HG03558 (cell line): ENCODE results near the gene BOLA2B.
"Not testable (repeated sequence)": the region's sequence is repeated elsewhere in the genome, so short reads cannot be mapped to it uniquely, and the experiment has no call there.

Experiments used
- ATAC-seq: cut with Tn5 transposase; IDR thresholded peaks from one replicate; pipeline ENCODE4 v1.9.1; 2021; ENCODE audit warnings: moderate number of reproducible peaks; ENCODE audit not compliant: unreplicated experiment; ENCODE audit errors: extremely low read depth

Gene BOLA2B

DNA sequence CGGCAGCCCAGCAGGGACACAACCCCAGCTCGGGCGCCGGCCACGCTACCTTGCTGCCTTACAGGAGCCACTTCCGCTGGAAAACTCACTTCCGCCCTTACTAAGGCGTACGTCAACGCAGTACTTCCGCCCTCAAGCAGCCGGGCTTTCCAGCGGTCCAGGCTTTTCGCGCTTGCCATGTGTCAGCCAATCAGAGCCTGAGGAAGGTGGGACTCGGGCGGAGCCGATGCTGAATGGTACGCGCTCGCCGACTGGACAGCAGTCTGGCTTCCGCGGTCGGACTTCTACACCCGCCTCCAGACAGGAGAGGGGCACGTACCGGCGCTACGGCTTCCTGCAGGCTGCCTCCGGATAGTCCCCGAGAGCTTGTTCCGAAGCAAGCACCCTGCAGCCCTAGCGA is at the start of gene BOLA2B, which contains the start of gene SLX1A:
Gene BOLA2B (minus strand): TSS at position 52 of the 400 bp plus-strand sequence. CDS start 71 bp downstream, outside the sequence.
Gene SLX1A (plus strand): TSS at position 261 of the 400 bp plus-strand sequence. CDS start 210 bp downstream, outside the sequence.
- ATAC-seq: peak; percentile 76

DNA sequence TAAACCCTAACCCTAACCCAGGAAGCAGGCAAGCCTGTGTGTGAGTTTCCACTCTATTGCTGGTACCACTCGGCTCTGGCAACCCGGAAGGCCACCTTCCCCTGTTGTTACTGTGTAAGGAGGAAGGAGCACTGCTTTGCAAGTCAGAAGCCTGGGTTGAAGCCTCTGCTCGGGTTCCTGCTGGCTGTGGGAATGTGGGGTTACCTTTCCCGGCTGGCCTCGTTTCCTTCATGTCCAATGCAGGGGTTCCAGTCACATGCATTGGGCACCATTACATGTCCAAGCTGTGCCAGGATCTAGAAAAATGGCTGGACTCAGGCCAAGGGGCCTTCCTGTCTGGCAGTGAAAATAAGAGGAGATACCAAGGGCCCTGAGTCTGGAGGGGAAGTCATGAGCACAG is 23.6 kb upstream of the BOLA2B start:
- not testable (repeated sequence) for ATAC-seq

DNA sequence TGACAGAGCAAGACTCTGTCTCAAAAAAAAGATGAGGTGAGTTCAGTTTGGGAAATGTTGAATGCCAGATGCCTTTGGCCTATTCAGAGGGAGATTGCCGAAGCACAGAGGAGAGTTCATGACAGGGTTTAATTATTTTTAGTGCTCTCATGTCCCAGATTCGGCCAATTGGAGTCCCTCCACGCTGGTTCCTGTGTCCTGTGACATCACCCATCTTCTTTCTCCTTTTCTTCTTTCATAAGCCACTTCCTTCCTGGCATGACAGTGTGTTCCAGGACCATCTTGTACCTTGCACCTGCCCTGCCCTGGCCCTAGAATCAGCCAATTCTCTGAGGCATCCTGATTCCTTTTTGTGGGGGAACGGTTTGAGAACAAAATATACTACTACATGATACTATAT is 17.9 kb upstream of the BOLA2B start:
- not testable (repeated sequence) for ATAC-seq

DNA sequence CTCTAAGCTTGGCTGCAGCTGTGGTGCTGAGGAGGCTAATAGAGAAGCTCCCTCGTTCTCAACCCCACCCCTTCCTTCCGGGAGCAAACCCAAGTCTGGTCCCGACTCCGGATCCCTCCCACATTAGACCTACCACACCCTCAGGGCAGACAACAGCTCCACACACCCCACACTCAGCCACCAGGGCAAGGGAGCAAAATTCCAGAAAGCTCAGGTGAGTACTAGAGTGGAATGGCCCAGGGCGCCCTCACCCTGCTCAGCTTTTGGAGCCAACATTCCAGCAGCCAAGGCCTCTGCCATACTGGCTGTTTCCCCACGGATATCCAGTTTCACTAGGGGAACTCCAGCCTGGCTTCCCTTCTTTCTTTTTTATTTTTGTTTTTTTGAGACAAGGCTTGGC is 15.6 kb upstream of the BOLA2B start:
- ATAC-seq: not testable (repeated sequence)

DNA sequence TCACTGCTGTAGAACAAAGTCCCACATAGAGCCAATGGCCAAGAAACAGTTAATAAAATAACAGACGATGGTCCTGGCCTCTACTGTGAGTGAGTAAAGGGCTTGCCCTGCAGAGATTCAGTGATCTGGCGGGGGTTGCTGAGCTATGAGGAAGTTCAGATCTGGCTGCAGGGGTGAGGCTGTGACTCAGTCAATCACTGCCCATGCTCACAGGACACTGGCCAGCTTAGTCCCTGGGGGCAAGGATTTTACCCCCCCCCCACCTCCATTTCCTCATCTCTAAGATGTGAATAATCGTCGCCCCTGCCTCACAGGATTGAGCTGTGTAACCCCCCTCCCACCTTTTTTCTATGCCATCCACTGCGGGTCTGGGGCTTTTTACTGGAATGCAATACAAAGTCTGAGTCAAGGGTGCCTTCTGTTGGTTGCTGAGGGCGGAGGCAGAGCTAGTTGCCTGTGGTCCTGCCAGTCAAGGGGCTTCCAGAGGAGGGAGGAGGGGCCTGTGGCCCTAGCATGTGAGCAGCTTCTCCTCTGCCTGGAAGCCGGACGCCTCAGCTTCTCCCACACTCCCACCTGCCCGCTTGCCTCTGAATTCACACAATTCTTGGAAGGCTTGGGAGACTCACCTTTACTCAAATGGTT is 13.7 kb upstream of the BOLA2B start:
- not testable (repeated sequence) for ATAC-seq

DNA sequence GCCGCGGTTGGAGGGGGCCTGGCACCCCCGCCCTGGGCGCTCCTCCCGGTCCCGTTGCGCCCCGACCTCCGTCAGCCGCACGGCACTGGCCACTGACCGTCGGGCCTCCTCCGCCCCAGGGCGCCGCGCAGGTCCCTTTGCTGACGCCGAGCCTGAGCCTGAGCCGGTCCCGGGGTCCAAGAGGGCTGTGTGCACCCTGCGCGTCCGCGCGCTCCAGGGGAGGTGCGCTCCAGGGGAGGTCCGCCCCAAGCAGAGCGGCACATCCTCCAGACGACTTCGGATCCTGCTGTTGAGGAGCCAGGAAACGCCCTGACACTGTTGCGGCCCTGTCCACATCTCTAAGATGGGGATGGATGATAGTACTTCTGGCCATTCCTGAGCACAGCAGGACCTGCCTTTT is 12.8 kb upstream of the BOLA2B start:
- ATAC-seq: not testable (repeated sequence)

DNA sequence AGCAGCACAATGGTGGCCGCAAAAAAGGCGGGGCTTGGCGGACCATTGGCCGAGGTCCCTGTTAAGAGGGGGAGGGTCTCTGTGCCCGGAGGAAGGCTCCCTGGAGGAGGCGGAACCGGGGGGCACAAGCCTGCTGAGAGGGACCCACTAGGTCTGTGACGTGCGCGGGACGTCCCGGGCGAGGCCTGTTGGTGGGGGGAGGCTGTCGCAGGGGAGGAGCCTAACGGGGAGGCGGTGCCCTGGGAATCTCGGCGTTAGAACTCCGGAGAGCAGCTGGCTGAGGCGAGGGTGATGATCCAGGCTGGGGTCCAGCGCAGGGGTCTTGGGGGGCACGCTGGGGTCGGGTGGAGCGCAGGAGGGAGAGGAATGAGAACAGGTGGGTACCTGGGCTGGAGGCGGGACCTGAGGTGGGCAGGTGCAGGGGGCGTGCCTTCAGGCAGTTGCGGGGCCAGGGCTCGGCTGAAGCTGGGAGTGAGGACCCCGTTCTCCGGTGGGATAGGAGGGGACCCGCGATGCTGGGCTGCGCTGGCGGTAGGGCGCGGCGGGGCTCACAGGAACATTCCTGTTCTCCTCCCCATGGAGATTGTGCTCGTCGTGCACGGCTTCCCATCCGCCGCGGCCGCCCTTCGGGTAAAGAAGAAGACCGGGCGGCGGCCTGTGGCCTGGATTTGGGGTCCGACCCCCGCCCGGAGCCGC is 12.2 kb upstream of the BOLA2B start:
- ATAC-seq: not testable (repeated sequence)

DNA sequence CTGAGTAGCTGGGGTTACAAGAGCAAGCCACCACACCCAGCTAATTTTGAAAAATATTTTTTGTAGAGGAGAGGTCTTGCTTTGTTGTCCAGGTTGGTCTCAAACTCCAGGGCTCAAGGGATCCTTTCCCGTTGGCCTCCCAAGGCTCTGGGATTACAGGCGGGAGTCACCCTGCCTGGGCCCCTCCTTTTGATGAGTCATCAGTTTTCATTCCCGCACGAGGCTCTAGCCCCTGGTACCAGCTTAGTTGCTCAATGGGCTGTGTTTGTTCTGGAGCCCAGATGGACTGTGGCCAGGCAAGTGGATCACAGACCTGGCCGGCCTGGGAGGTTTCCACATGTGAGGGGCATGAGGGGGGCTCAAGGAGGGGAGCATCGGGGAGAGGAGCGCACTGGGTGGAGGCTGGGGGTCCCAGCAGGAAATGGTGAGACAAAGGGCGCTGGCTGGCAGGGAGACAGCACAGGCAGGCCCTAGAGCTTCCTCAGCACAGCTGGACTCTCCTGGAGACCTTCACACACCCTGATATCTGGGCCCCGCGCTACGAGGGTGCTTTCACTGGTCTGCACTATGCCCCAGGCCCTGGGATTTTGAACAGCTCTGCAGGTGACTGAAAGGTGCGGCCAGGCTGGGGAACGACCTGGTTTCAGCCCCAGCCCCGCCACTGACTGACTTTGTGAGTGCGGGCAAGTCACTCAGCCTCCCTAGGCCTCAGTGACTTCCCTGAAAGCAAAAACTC is 6.3 kb upstream of the BOLA2B start:
- ATAC-seq: not testable (repeated sequence)

DNA sequence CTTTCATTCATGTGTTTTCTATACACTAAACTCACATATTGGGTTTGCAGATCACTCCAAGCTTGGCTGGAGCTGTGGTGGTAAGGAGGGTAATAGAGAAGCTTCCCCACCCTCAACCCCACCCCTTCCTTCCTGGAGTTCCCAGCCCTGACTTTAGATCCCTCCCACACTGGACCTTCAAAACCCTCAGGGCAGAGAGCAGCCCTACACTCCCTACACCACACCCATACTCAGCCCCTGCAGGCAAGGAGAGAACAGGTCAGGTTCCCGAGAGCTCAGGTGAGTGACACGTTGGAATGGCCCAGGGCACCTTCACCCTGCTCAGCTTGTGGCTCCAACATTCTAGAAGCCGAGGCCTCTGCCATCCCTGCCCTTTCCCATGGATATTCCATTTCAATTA is 5.6 kb upstream of the BOLA2B start, which contains the start of gene SULT1A3:
Gene SULT1A3 (plus strand): TSS at position 207 of the 400 bp plus-strand sequence. CDS start 1,474 bp downstream, outside the sequence.
- ATAC-seq: not testable (repeated sequence)

DNA sequence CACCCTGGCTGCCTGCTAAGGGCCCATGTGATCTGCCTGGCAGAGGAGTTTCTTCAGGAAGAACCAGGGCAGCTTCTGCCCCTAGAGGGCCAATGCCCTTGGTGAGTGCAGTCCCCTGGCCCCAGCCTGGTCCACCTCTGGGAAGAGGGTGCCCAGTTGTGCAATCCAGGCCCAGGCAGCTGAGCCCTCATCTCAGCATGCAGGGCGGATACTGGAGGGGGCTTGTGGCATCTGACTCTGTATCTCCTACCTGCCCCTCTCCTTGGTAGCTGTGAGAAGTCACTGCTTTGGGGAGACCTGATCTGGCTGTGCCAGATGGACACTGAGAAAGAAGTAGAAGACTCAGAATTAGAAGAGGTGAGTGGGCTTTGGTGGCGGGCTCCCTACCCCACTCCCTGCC is 3.5 kb upstream of the BOLA2B start:
- not testable (repeated sequence) for ATAC-seq

DNA sequence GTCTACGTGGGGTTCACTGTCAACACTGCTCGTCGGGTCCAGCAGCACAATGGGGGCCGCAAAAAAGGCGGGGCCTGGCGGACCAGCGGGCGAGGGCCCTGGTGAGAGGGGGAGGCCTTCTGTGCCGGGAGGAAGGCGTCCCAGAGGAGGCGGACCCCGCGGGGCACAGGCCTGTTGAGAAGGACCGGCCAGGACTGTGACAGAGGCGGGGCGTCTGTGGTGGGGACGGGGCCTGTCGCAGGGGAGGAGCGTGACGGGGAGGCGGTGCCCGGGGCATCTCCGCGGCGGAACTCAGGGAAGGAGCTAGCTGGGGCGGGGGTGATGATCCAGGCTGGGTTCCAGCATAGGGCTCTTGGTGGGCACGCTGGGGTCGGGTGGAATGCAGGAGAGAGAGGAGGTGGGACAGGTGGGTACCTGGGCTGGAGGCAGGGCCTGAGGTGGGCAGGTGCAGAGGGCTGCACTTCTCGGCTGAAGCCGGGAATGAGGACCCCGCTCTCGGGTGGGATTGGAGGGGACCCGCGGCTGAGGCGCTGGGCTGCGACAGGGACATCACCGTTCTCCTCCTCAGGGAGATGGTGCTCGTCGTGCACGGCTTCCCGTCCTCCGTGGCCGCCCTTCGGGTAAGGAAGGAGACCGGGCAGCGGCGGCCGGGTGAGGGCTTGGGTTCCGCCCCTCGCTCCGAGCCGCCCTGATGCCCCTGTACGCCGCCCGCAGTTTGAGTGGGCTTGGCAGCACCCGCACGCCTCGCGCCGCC is 883 bp upstream of the BOLA2B start:
- peak; percentile 26 for ATAC-seq

DNA sequence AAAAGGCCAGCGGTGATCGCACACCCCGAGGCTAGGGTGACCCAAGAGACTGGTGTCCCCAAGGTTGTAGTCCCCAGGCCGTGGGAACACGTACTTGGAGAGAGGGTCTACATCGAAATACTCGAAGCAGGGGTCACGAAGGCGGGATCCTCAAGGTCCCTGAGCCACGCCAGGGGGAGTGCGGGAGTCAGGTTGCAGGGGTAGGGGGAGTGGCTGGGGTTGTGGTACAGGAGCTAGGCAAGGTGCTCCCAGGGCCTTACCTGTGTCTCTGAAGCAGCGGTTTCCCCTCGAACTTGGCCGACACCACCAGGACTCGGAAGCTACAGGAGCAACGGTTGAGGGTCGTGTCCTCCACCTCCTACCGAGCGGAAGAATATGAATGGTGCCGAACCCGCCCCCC is 368 bp downstream of the BOLA2B start:
- not testable (repeated sequence) for ATAC-seq

DNA sequence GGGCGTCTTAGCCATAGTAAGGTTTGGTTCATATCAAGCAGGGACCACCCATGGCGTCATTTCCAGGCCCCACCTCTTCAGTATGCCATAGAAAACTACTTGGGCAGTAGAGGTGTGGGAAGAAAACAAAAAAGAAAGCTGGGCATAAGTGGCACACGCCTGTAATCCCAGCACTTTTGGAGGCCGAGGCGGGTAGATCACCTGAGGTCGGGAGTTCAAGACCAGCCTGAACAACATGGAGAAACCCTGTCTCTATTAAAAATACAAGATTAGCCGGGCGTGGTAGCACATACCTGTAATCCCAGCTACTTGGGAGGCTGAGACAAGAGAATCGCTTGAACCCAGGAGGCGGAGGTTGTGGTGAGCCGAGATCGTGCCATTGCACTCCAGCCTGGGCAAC is 2.3 kb downstream of the BOLA2B start:
- ATAC-seq: not testable (repeated sequence)

DNA sequence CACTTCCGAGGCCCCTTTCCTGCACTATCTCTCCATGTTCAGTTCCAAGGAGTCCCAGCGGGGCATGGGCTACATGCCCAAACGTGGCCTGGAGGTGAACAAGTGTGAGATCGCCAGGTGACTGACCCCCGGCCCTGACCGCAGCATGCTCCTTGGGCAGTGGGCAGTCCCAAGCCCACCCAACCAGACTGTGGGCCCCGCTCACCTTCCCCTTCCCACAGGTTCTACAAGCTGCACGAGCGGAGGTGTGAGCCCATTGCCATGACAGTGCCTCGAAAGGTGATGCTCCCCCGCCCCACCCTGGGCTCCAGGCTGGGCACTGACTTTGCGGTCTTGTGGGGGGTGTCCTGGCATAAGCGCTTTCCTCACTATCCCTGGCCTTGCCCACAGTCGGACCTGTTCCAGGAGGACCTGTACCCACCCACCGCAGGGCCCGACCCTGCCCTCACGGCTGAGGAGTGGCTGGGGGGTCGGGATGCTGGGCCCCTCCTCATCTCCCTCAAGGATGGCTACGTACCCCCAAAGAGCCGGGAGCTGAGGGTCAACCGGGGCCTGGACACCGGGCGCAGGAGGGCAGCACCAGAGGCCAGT is 5.4 kb downstream of the BOLA2B start:
- ATAC-seq: no peak

DNA sequence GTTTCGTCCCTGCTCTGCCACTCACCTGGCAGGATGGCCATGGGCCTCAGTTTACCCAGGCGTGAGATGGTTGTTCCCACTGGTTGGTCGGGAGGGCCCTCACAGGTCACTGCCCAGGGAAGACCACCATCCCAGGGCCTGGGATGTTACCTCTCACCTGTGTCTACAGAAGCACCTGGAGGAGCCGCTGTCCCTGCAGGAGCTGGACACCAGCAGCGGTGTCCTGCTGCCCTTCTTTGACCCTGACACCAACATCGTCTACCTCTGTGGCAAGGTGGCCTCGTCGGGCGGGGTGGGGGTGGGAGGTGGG is 6.0 kb downstream of the BOLA2B start:
- ATAC-seq: no peak

DNA sequence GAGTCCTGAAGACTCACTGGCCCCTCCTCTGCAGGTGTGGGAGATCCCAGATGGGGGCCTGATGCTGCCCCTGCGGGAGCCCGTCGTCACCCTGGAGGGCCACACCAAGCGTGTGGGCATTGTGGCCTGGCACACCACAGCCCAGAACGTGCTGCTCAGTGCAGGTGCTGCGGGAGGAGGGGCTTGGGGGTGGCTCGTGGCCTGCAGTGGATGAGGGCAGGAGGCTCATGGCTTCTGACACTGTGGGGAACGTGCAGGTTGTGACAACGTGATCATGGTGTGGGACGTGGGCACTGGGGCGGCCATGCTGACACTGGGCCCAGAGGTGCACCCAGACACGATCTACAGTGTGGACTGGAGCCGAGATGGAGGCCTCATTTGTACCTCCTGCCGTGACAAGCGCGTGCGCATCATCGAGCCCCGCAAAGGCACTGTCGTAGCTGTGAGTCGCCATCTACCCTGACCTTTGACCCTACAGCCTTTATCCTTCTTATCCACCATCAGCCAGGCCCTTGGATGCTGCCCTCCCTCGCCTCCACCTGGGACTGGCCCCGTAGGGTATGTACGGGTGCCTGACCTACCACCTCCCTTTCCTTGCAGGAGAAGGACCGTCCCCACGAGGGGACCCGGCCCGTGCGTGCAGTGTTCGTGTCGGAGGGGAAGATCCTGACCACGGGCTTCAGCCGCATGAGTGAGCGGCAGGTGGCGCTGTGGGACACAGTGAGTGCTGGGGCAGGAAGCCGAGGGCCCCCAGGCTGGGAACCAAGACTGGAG is 6.5 kb downstream of the BOLA2B start:
- ATAC-seq: no peak

DNA sequence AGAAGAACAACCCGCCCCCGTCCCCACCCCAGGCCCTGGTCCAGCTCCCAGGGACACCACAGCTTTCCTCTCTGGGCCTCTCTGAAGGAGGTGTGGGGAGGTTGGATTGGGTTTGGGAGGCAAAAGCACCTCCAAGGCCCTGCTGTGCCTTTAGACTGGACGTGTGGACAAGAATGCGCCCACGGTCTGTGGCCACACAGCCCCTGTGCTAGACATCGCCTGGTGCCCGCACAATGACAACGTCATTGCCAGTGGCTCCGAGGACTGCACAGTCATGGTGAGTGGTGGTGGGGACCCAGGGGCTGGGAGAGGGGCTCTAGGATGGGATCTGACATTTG is 7.1 kb downstream of the BOLA2B start:
- ATAC-seq: no peak

DNA sequence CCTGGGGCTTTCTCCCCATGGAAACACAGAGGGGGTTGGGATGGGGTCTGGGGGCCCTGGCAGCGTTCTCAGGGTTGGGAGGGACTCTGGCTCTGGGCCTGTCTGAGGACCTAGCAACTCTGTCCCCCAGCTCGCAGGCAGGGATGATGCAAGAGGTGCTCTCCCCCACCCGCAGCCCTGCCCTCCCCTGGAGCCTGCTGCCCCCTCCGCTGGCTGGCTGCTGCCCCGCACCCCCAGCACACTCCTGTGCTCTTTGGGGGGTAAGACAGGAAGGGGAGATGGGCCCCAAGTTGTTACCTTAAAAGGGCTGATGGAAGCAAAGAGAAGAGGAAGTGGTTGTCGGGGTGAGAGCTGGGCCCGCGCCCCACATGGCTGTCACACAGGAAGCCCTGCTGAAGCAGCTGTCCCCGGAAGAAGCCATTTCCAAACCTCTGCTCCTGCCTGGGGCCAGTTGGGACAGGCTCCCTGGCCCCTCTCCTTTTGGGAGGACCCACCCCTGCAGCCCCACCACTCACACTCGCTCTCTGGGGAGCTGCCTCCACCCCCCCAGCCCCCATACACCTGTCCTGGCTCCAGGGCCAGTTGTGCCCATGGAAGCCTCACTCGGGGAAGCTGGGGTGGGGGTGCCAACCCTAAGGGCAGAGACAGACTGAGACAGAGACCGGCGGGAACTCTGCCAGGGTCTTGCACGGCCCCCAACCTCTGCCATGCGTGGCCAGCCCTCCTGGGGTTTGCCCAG is 7.6 kb downstream of the BOLA2B start:
- ATAC-seq: no peak
